ENCODE results near the gene NPAS2. TPM values are rescaled to one million over a fixed set of nuclear protein-coding genes. Genes with fewer than 3 reads are reported as not detected.

Gene NPAS2
- polyA plus RNA-seq, 2 donors = 62.7 to 70.0 TPM

- H3K36me3 ChIP-seq (ENCODE audit: control insufficient read depth in 2 of 2, insufficient read depth in 2 of 2, low read length in 1 of 2) = peaks cover 4 to 28% of the 10 kb centered on the region in 2 donors
- no peaks in the 10 kb centered on the region for H3K4me1 ChIP-seq (ENCODE audit: control insufficient read depth in 2 of 2, insufficient read depth in 2 of 2, low read length in 1 of 2)
- H3K27ac ChIP-seq (ENCODE audit: low read depth in 2 of 2, low read length in 1 of 2) = no peak overlapping the region
- WGBS, 2 donors = 30 to 31% methylated on average over 7 of the region's 7 CpGs
- no peaks in the 10 kb centered on the region for H3K27me3 ChIP-seq (ENCODE audit: control insufficient read depth in 1 of 2, insufficient read depth in 2 of 2, low read length in 2 of 2)
- no peak overlapping the region for H3K4me3 ChIP-seq (ENCODE audit: low read depth in 1 of 2, low read length in 2 of 2)
- no peaks in the 10 kb centered on the region for H3K9me3 ChIP-seq (ENCODE audit: control insufficient read depth in 2 of 2, insufficient read depth in 1 of 2, low read depth in 1 of 2, low read length in 1 of 2)
Observed at GRCh38 chr2:100984892-100985307, 165.0 kb downstream of the NPAS2 start.

GRCh38 chr2:100986157-100986556 is 166.2 kb downstream of the NPAS2 start:
- H3K27me3 ChIP-seq (ENCODE audit: control insufficient read depth in 1 of 2, insufficient read depth in 2 of 2, low read length in 2 of 2) = no peaks in the 10 kb centered on the region
- H3K9me3 ChIP-seq (ENCODE audit: control insufficient read depth in 2 of 2, insufficient read depth in 1 of 2, low read depth in 1 of 2, low read length in 1 of 2) = no peaks in the 10 kb centered on the region
- WGBS, 2 donors = 89 to 92% methylated on average over 11 of the region's 11 CpGs
- no peaks in the 10 kb centered on the region for H3K4me1 ChIP-seq (ENCODE audit: control insufficient read depth in 2 of 2, insufficient read depth in 2 of 2, low read length in 1 of 2)
- no peak overlapping the region for H3K27ac ChIP-seq (ENCODE audit: low read depth in 2 of 2, low read length in 1 of 2)
- H3K36me3 ChIP-seq (ENCODE audit: control insufficient read depth in 2 of 2, insufficient read depth in 2 of 2, low read length in 1 of 2) = peaks cover 0 to 34% of the 10 kb centered on the region in 2 donors
- no peak overlapping the region for H3K4me3 ChIP-seq (ENCODE audit: low read depth in 1 of 2, low read length in 2 of 2)

GRCh38 chr2:100987536-100987935 is 167.6 kb downstream of the NPAS2 start:
- no peaks in the 10 kb centered on the region for H3K9me3 ChIP-seq (ENCODE audit: control insufficient read depth in 2 of 2, insufficient read depth in 1 of 2, low read depth in 1 of 2, low read length in 1 of 2)
- H3K27me3 ChIP-seq (ENCODE audit: control insufficient read depth in 1 of 2, insufficient read depth in 2 of 2, low read length in 2 of 2) = no peaks in the 10 kb centered on the region
- H3K36me3 ChIP-seq (ENCODE audit: control insufficient read depth in 2 of 2, insufficient read depth in 2 of 2, low read length in 1 of 2) = peaks cover 0 to 24% of the 10 kb centered on the region in 2 donors
- no peaks in the 10 kb centered on the region for H3K4me1 ChIP-seq (ENCODE audit: control insufficient read depth in 2 of 2, insufficient read depth in 2 of 2, low read length in 1 of 2)
- H3K27ac ChIP-seq (ENCODE audit: low read depth in 2 of 2, low read length in 1 of 2) = no peak overlapping the region
- WGBS, 2 donors = 93% methylated on average over 3 of the region's 3 CpGs
- no peak overlapping the region for H3K4me3 ChIP-seq (ENCODE audit: low read depth in 1 of 2, low read length in 2 of 2)

GRCh38 chr2:100987974-100988373 is 168.0 kb downstream of the NPAS2 start:
- no peaks in the 10 kb centered on the region for H3K9me3 ChIP-seq (ENCODE audit: control insufficient read depth in 2 of 2, insufficient read depth in 1 of 2, low read depth in 1 of 2, low read length in 1 of 2)
- H3K36me3 ChIP-seq (ENCODE audit: control insufficient read depth in 2 of 2, insufficient read depth in 2 of 2, low read length in 1 of 2) = peaks cover 0 to 22% of the 10 kb centered on the region in 2 donors
- WGBS, 2 donors = 72 to 74% methylated on average over 4 of the region's 4 CpGs
- H3K4me1 ChIP-seq (ENCODE audit: control insufficient read depth in 2 of 2, insufficient read depth in 2 of 2, low read length in 1 of 2) = no peaks in the 10 kb centered on the region
- H3K27ac ChIP-seq (ENCODE audit: low read depth in 2 of 2, low read length in 1 of 2) = no peak overlapping the region
- H3K4me3 ChIP-seq (ENCODE audit: low read depth in 1 of 2, low read length in 2 of 2) = no peak overlapping the region
- no peaks in the 10 kb centered on the region for H3K27me3 ChIP-seq (ENCODE audit: control insufficient read depth in 1 of 2, insufficient read depth in 2 of 2, low read length in 2 of 2)

- H3K9me3 ChIP-seq (ENCODE audit: control insufficient read depth in 2 of 2, insufficient read depth in 1 of 2, low read depth in 1 of 2, low read length in 1 of 2) = no peaks in the 10 kb centered on the region
- H3K4me1 ChIP-seq (ENCODE audit: control insufficient read depth in 2 of 2, insufficient read depth in 2 of 2, low read length in 1 of 2) = no peaks in the 10 kb centered on the region
- no peaks in the 10 kb centered on the region for H3K27me3 ChIP-seq (ENCODE audit: control insufficient read depth in 1 of 2, insufficient read depth in 2 of 2, low read length in 2 of 2)
- 83 to 84% methylated on average over 8 of the region's 8 CpGs for WGBS, 2 donors
- no peak overlapping the region for H3K4me3 ChIP-seq (ENCODE audit: low read depth in 1 of 2, low read length in 2 of 2)
- peaks cover 0 to 25% of the 10 kb centered on the region in 2 donors for H3K36me3 ChIP-seq (ENCODE audit: control insufficient read depth in 2 of 2, insufficient read depth in 2 of 2, low read length in 1 of 2)
- no peak overlapping the region for H3K27ac ChIP-seq (ENCODE audit: low read depth in 2 of 2, low read length in 1 of 2)
Observed at GRCh38 chr2:100988630-100989417, 168.9 kb downstream of the NPAS2 start.

GRCh38 chr2:100989666-100990065 is 169.7 kb downstream of the NPAS2 start:
- 93 to 97% methylated on average over 3 of the region's 3 CpGs for WGBS, 2 donors
- no peaks in the 10 kb centered on the region for H3K27me3 ChIP-seq (ENCODE audit: control insufficient read depth in 1 of 2, insufficient read depth in 2 of 2, low read length in 2 of 2)
- H3K27ac ChIP-seq (ENCODE audit: low read depth in 2 of 2, low read length in 1 of 2) = no peak overlapping the region
- no peaks in the 10 kb centered on the region for H3K9me3 ChIP-seq (ENCODE audit: control insufficient read depth in 2 of 2, insufficient read depth in 1 of 2, low read depth in 1 of 2, low read length in 1 of 2)
- no peak overlapping the region for H3K4me3 ChIP-seq (ENCODE audit: low read depth in 1 of 2, low read length in 2 of 2)
- H3K4me1 ChIP-seq (ENCODE audit: control insufficient read depth in 2 of 2, insufficient read depth in 2 of 2, low read length in 1 of 2) = no peaks in the 10 kb centered on the region
- H3K36me3 ChIP-seq (ENCODE audit: control insufficient read depth in 2 of 2, insufficient read depth in 2 of 2, low read length in 1 of 2) = peaks cover 0 to 31% of the 10 kb centered on the region in 2 donors

- no peak overlapping the region for H3K4me3 ChIP-seq (ENCODE audit: low read depth in 1 of 2, low read length in 2 of 2)
- H3K27me3 ChIP-seq (ENCODE audit: control insufficient read depth in 1 of 2, insufficient read depth in 2 of 2, low read length in 2 of 2) = no peaks in the 10 kb centered on the region
- H3K27ac ChIP-seq (ENCODE audit: low read depth in 2 of 2, low read length in 1 of 2) = no peak overlapping the region
- WGBS, 2 donors = 87 to 91% methylated on average over 9 of the region's 9 CpGs
- H3K4me1 ChIP-seq (ENCODE audit: control insufficient read depth in 2 of 2, insufficient read depth in 2 of 2, low read length in 1 of 2) = no peaks in the 10 kb centered on the region
- H3K36me3 ChIP-seq (ENCODE audit: control insufficient read depth in 2 of 2, insufficient read depth in 2 of 2, low read length in 1 of 2) = peaks cover 0 to 33% of the 10 kb centered on the region in 2 donors
- no peaks in the 10 kb centered on the region for H3K9me3 ChIP-seq (ENCODE audit: control insufficient read depth in 2 of 2, insufficient read depth in 1 of 2, low read depth in 1 of 2, low read length in 1 of 2)
Observed at GRCh38 chr2:100990166-100990565, 170.2 kb downstream of the NPAS2 start.

- no peaks in the 10 kb centered on the region for H3K4me1 ChIP-seq (ENCODE audit: control insufficient read depth in 2 of 2, insufficient read depth in 2 of 2, low read length in 1 of 2)
- H3K27me3 ChIP-seq (ENCODE audit: control insufficient read depth in 1 of 2, insufficient read depth in 2 of 2, low read length in 2 of 2) = no peaks in the 10 kb centered on the region
- 86 to 88% methylated on average over 24 of the region's 24 CpGs for WGBS, 2 donors
- H3K4me3 ChIP-seq (ENCODE audit: low read depth in 1 of 2, low read length in 2 of 2) = no peak overlapping the region
- H3K36me3 ChIP-seq (ENCODE audit: control insufficient read depth in 2 of 2, insufficient read depth in 2 of 2, low read length in 1 of 2) = peaks cover 0 to 37% of the 10 kb centered on the region in 2 donors
- H3K27ac ChIP-seq (ENCODE audit: low read depth in 2 of 2, low read length in 1 of 2) = no peak overlapping the region
- H3K9me3 ChIP-seq (ENCODE audit: control insufficient read depth in 2 of 2, insufficient read depth in 1 of 2, low read depth in 1 of 2, low read length in 1 of 2) = no peaks in the 10 kb centered on the region
Observed at GRCh38 chr2:100990650-100991403, 170.9 kb downstream of the NPAS2 start.

GRCh38 chr2:100991404-100991773 is 171.4 kb downstream of the NPAS2 start:
- H3K4me1 ChIP-seq (ENCODE audit: control insufficient read depth in 2 of 2, insufficient read depth in 2 of 2, low read length in 1 of 2) = no peaks in the 10 kb centered on the region
- H3K36me3 ChIP-seq (ENCODE audit: control insufficient read depth in 2 of 2, insufficient read depth in 2 of 2, low read length in 1 of 2) = peaks cover 0 to 37% of the 10 kb centered on the region in 2 donors
- H3K9me3 ChIP-seq (ENCODE audit: control insufficient read depth in 2 of 2, insufficient read depth in 1 of 2, low read depth in 1 of 2, low read length in 1 of 2) = no peaks in the 10 kb centered on the region
- WGBS, 2 donors = 89% methylated on average over 5 of the region's 5 CpGs
- no peaks in the 10 kb centered on the region for H3K27me3 ChIP-seq (ENCODE audit: control insufficient read depth in 1 of 2, insufficient read depth in 2 of 2, low read length in 2 of 2)
- H3K4me3 ChIP-seq (ENCODE audit: low read depth in 1 of 2, low read length in 2 of 2) = no peak overlapping the region
- H3K27ac ChIP-seq (ENCODE audit: low read depth in 2 of 2, low read length in 1 of 2) = no peak overlapping the region
